ENCODE measurements around the gene CRTC1.

CRTC1 gene

DNA sequence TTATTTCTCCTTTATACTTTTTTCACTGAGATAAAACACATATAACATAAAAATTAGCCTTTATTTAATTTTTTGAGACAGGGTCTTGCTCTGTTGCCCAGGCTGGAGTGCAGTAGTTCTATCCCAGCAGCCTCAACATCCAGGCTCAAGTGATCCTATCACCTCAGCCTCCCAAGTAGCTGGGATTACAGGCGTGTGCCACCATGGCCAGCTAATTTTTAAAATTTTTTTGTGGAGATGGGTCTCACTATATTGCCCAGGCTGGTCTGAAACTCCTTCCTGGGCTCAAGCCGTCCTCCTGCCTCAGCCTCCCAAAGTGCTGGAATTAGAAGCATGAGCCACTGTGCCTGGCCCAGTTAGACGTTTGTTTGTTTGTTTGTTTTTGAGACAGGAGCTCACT is 28.4 kb downstream of the CRTC1 start:
- TF ChIP-seq, protein P1, sequence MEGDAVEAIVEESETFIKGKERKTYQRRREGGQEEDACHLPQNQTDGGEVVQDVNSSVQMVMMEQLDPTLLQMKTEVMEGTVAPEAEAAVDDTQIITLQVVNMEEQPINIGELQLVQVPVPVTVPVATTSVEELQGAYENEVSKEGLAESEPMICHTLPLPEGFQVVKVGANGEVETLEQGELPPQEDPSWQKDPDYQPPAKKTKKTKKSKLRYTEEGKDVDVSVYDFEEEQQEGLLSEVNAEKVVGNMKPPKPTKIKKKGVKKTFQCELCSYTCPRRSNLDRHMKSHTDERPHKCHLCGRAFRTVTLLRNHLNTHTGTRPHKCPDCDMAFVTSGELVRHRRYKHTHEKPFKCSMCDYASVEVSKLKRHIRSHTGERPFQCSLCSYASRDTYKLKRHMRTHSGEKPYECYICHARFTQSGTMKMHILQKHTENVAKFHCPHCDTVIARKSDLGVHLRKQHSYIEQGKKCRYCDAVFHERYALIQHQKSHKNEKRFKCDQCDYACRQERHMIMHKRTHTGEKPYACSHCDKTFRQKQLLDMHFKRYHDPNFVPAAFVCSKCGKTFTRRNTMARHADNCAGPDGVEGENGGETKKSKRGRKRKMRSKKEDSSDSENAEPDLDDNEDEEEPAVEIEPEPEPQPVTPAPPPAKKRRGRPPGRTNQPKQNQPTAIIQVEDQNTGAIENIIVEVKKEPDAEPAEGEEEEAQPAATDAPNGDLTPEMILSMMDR (IDR thresholded peaks at IDR 0.05): no peak
- H3K27ac ChIP-seq: no peak overlapping the region
- H3K4me1 ChIP-seq: peaks cover 3% of the 10 kb centered on the region
- no peak overlapping the region for H3K4me2 ChIP-seq (ENCODE audit: low read length)
- H3K36me3 ChIP-seq (ENCODE audit: control insufficient read depth, insufficient read depth, low read length): no peaks in the 10 kb centered on the region
- no peaks in the 10 kb centered on the region for H3K27me3 ChIP-seq (ENCODE audit: control insufficient read depth, insufficient read depth, low read length)
- H3K79me2 ChIP-seq: peaks cover 91% of the 10 kb centered on the region
- H3K4me3 ChIP-seq (ENCODE audit: low read depth, low read length): no peak overlapping the region
- no peaks in the 10 kb centered on the region for H3K9me3 ChIP-seq (ENCODE audit: control insufficient read depth, low read length)
- no peak overlapping the region for H3K9ac ChIP-seq
- no peak overlapping the region for H2AFZ ChIP-seq

DNA sequence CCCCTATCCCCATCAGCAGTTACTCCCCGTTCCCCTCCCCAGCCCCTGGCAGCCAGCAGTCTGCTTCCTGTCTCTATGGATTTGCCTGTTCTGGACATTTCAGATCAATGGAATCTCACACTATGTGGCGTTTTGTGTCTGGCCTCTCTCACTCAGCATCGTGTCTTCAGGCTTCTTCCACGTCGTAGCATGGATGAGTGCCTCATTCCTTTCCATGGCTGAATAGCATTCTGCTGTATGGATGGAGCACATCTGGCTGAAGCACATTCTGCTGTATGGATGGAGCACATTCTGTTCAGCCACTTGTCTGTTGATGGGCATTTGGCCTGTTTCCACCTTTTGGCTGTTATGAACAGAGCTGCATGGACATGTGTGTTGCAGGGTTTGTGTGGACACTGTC is 29.5 kb downstream of the CRTC1 start:
- Histone ChIP-seq H3K36me3 (ENCODE audit: control insufficient read depth, insufficient read depth, low read length) (no peaks in the 10 kb centered on the region), H3K9me3 (ENCODE audit: control insufficient read depth, low read length) (no peaks in the 10 kb centered on the region), H3K4me1 (peaks cover 3% of the 10 kb centered on the region), H3K27me3 (ENCODE audit: control insufficient read depth, insufficient read depth, low read length) (no peaks in the 10 kb centered on the region), H3K9ac (no peak overlapping the region), H2AFZ (no peak overlapping the region), H3K79me2 (peaks cover 86% of the 10 kb centered on the region), H3K4me3 (ENCODE audit: low read depth, low read length) (no peak overlapping the region), H3K27ac (no peak overlapping the region), H3K4me2 (ENCODE audit: low read length) (no peak overlapping the region)
- TF ChIP-seq, protein P1 (IDR thresholded peaks at IDR 0.05): no peak

DNA sequence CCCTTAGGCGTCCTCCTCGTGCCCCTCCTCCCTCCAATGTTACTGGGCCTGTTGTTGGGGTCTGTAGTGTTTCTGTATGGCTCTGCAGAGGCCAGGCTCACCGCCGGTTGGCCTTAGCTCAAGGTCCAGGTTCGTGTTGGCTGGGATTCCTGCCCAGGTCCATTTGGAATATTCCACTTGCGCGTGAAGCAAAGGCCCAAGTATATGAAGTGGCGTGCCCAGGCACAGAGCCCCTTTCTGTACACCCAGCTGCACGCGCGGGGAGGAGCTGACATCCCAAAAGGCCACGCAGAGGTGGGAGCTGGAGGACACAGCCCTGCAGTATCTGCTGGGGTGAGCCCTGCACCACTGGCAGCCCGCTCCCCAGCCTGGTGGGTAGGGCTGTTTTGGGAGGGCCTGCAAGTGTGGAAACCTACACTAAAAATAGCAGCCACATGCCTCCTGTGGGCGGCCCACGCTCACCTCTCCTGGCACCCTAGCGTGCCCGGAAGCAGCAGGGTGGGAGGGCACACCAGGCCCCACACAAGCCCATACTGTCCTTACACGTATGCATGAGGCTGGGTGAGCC is 30.2 kb downstream of the CRTC1 start:
- TF ChIP-seq, protein P1 (IDR thresholded peaks at IDR 0.05): no peak
- peaks cover 3% of the 10 kb centered on the region for H3K4me1 ChIP-seq
- no peaks in the 10 kb centered on the region for H3K36me3 ChIP-seq (ENCODE audit: control insufficient read depth, insufficient read depth, low read length)
- H3K9me3 ChIP-seq (ENCODE audit: control insufficient read depth, low read length): no peaks in the 10 kb centered on the region
- H2AFZ ChIP-seq: no peak overlapping the region
- H3K79me2 ChIP-seq: peaks cover 83% of the 10 kb centered on the region
- H3K27me3 ChIP-seq (ENCODE audit: control insufficient read depth, insufficient read depth, low read length): no peaks in the 10 kb centered on the region
- no peak overlapping the region for H3K9ac ChIP-seq
- no peak overlapping the region for H3K4me3 ChIP-seq (ENCODE audit: low read depth, low read length)
- no peak overlapping the region for H3K4me2 ChIP-seq (ENCODE audit: low read length)
- no peak overlapping the region for H3K27ac ChIP-seq

DNA sequence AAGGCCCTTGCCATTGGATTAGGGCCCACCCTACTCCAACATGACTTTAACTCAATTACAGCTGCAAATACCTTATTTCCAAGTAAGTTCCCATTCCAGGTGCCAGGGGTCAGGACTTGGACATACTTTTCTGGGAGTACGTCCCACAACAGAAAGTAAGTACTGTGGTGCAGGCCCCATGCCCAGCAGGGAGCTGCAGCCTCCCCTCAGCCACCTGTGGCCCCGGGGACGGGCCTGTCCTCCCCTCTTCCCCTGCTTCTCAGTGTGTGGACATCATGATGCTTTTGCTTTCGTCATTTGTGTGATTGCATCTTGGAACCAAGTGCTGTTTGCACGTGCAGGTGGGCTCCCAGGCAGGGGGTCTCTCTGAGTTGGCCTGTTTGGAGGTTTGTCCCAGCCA is 31.9 kb downstream of the CRTC1 start:
- H3K9me3 ChIP-seq (ENCODE audit: control insufficient read depth, low read length): no peaks in the 10 kb centered on the region
- no peak overlapping the region for H3K4me2 ChIP-seq (ENCODE audit: low read length)
- peaks cover 3% of the 10 kb centered on the region for H3K4me1 ChIP-seq
- no peak overlapping the region for H3K9ac ChIP-seq
- H3K79me2 ChIP-seq: peaks cover 70% of the 10 kb centered on the region
- H3K27me3 ChIP-seq (ENCODE audit: control insufficient read depth, insufficient read depth, low read length): no peaks in the 10 kb centered on the region
- TF ChIP-seq, protein P1 (IDR thresholded peaks at IDR 0.05): no peak
- H3K36me3 ChIP-seq (ENCODE audit: control insufficient read depth, insufficient read depth, low read length): no peaks in the 10 kb centered on the region
- no peak overlapping the region for H3K27ac ChIP-seq
- H2AFZ ChIP-seq: no peak overlapping the region
- H3K4me3 ChIP-seq (ENCODE audit: low read depth, low read length): no peak overlapping the region

DNA sequence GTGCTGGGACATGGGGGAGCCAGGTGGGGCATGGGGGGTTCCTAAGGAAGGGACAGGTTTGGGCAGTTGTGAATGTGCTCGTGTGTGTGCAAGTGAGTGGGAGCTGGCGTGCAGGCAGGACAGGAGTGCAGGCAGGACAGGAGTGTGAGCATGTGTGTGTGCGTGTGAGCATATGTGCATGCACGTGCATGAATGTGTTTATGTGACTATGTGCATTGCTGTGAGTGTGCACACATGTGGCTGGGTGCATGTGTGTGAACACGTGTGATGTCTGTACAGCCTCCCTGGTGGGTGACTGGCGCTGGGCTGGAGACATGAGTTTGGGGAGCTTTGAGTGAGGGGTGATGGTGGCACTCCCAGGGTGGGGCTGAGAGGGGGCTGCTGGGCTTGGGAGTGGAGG is 33.4 kb downstream of the CRTC1 start:
- Histone ChIP-seq H3K9ac (no peak overlapping the region), H3K4me2 (ENCODE audit: low read length) (no peak overlapping the region), H3K4me1 (no peaks in the 10 kb centered on the region), H3K79me2 (peaks cover 66% of the 10 kb centered on the region), H2AFZ (no peak overlapping the region), H3K36me3 (ENCODE audit: control insufficient read depth, insufficient read depth, low read length) (no peaks in the 10 kb centered on the region), H3K9me3 (ENCODE audit: control insufficient read depth, low read length) (no peaks in the 10 kb centered on the region), H3K27me3 (ENCODE audit: control insufficient read depth, insufficient read depth, low read length) (no peaks in the 10 kb centered on the region), H3K4me3 (ENCODE audit: low read depth, low read length) (no peak overlapping the region), H3K27ac (no peak overlapping the region)
- TF ChIP-seq, protein P1 (IDR thresholded peaks at IDR 0.05): no peak
